Heart left ventricle (tissue), 16 donors: ENCODE measurements around the gene PARD3B. TPM values are rescaled to one million over a fixed set of nuclear protein-coding genes. Genes with fewer than 3 reads are reported as not detected.

Experiments
- ATAC-seq, 4 donors: fragments of 200-7000 bp; cut with Tn5 transposase; one replicate each; pipeline ENCODE4 v1.9.1; 2020 to 2022; ENCODE audit warnings: moderate library complexity in 4 of 4, mild to moderate bottlenecking in 3 of 4, moderate number of reproducible peaks in 1 of 4
- DNase-seq, 5 donors: peaks; one replicate each; pipeline ENCODE4 v3.0.0-alpha.2; 2020
- H3K27ac ChIP-seq, 12 donors: fragments of 200-600 bp; sonication (generic) in 4 of 12; one replicate each; pipeline versions ENCODE4 v1.5.0 to v1.8.0; 2016 to 2022; ENCODE audit warnings: mild to moderate bottlenecking in 2 of 12
- H3K27me3 ChIP-seq, 9 donors: fragments of 200-600 bp; sonication (generic) in 2 of 9; one replicate each; pipeline versions ENCODE4 v1.5.1 to v1.8.0; 2016 to 2022; ENCODE audit warnings: mild to moderate bottlenecking in 3 of 9
- H3K36me3 ChIP-seq, 9 donors: fragments of 200-600 bp; sonication (generic) in 2 of 9; one replicate each; pipeline versions ENCODE4 v1.5.0 to v1.8.0; 2018 to 2022; ENCODE audit warnings: mild to moderate bottlenecking in 2 of 9
- H3K4me1 ChIP-seq, 12 donors: fragments of 200-600 bp; sonication (generic) in 4 of 12; one replicate each; pipeline versions ENCODE4 v1.5.0 to v1.8.0; 2016 to 2022; ENCODE audit warnings: mild to moderate bottlenecking in 3 of 12
- H3K4me3 ChIP-seq, 12 donors: fragments of 200-600 bp; sonication (generic) in 4 of 12; one replicate each; pipeline versions ENCODE4 v1.5.0 to v1.8.0; 2017 to 2022; ENCODE audit warnings: mild to moderate bottlenecking in 9 of 12, moderate library complexity in 4 of 12
- H3K9me3 ChIP-seq, 12 donors: fragments of 200-600 bp; sonication (generic) in 4 of 12; one replicate each; pipeline versions ENCODE4 v1.5.0 to v1.8.0; 2016 to 2022; ENCODE audit warnings: mild to moderate bottlenecking in 1 of 12
- POLR2A ChIP-seq, 2 donors: fragments of 450-650 bp; IDR thresholded peaks; one replicate each; pipeline ENCODE4 v1.6.1; 2017; ENCODE audit warnings: antibody characterized with exemption in 2 of 2, mild to moderate bottlenecking in 2 of 2, moderate library complexity in 2 of 2
- WGBS, 4 donors: extraction: QIAGEN DNeasy Blood & Tissue Kit in 2 of 4; methylation state at CpG; one replicate each; pipeline versions ENCODE4 v1.1.5 to v1.1.7; 2013 to 2018; 5-methylcytosine and 5-hydroxymethylcytosine counted together
- intact Hi-C, 10 donors: fragments of 100-400 bp; cut with DNase I; formaldehyde crosslinking; loops; one replicate each; pipeline versions ENCODE4 v1.11.1 to v1.14.2; 2022
- polyA plus RNA-seq, 2 donors: library from polyadenylated mRNA; stranded (reverse); fragments of 200-250 nt; gene quantifications; one replicate each; pipeline ENCODE4 v1.2.3, GENCODE V29; 2013
- total RNA-seq, 9 donors: library from RNA; depleted of rRNA in 2 of 9; stranded (reverse); fragments of >200 nt in 2 of 9; fragmentation: NEBNext Ultra II Directional in 3 of 9; extraction: Animal tissue kit (Norgen Biotek cat#: 25700) in 3 of 9; gene quantifications; one replicate each; pipeline versions ENCODE4 v1.1.0 to v1.2.4, GENCODE V29; 2016 to 2023
- TF ChIP-seq, protein P1 (sequence below), 12 donors: fragments of 200-600 bp; sonication (generic) in 4 of 12; IDR thresholded peaks; one replicate each; pipeline versions ENCODE4 v1.5.0 to v1.8.0; 2018 to 2022; ENCODE audit warnings: antibody characterized with exemption in 12 of 12, mild to moderate bottlenecking in 5 of 12
- donor health status: ischemic (EF 13 %, LVEDD 7.1; RV severe dilation, severe dysfunction).
- donor health status: healthy with polysubstance abuse.
- donor health status: DM: no; HTN: yes; CAD: no.
- donor health status: DM: no; HTN: no; CAD: no.
- donor health status: ischemic (EF 25% LVEDD 6.9; RV normal size, moderate dysfunction).
- donor health status: ischemic (EF 25% LVEDD 5.7; RV mildly dilated, moderate dysfunction).
- donor health status: healthy.
- donor health status: DM: yes; HTN: yes; CAD: no.
- donor health status: ischemic (EF 35%, LVEDD 5.7; RV mildly dilated, moderate dysfunction).
- donor health status: nonischemic (EF 11% LVEDD 7.7; RV severe dilation, severe dysfunction).
- donor health status: DM: yes; HTN: yes; CAD: no.
- donor health status: PGD.
- donor health status: ischemic (EF 29% LVEDD 5.4; RV normal size, mild dysfunction).
- donor health status: nonischemic (EF 23%, LVEDD 6.1; RV moderate dilation, normal function).

Gene PARD3B
- total and polyA plus RNA-seq, 11 donors = 0.71 to 15.1 (median 6.2) TPM

DNA sequence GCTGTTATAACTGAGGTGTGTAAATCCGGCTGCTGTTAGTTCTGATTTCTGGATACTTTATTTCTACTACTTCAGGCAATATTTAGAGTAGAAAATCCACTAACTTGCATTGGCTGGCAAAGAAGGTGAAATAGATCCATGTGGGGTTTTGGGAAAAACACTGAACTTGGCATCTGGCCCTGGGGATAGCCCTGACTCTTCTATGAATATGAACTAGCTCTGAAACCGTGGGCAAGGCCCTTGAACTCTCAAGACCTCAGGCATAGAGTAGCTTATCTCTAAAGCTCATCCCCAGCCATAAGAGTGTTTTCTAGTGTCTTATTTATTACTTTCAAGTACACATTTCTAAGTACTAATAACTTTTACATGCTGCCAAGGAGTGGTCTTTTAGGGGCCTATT is 25.8 kb downstream of the PARD3B start:
- TF ChIP-seq, protein P1, sequence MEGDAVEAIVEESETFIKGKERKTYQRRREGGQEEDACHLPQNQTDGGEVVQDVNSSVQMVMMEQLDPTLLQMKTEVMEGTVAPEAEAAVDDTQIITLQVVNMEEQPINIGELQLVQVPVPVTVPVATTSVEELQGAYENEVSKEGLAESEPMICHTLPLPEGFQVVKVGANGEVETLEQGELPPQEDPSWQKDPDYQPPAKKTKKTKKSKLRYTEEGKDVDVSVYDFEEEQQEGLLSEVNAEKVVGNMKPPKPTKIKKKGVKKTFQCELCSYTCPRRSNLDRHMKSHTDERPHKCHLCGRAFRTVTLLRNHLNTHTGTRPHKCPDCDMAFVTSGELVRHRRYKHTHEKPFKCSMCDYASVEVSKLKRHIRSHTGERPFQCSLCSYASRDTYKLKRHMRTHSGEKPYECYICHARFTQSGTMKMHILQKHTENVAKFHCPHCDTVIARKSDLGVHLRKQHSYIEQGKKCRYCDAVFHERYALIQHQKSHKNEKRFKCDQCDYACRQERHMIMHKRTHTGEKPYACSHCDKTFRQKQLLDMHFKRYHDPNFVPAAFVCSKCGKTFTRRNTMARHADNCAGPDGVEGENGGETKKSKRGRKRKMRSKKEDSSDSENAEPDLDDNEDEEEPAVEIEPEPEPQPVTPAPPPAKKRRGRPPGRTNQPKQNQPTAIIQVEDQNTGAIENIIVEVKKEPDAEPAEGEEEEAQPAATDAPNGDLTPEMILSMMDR (IDR thresholded peaks at IDR 0.05) = no peak
- no peak for TF ChIP-seq POLR2A (IDR thresholded peaks at IDR 0.05)
- Histone ChIP-seq H3K4me3 (no peak overlapping the region), H3K36me3 (no peaks in the 10 kb centered on the region), H3K27me3 (no peaks in the 10 kb centered on the region), H3K27ac (no peak overlapping the region), H3K9me3 (no peaks in the 10 kb centered on the region), H3K4me1 (peaks cover 0 to 7% (median 0%) of the 10 kb centered on the region in 12 donors)
- WGBS, 4 donors = 71 to 82% (median 78%) methylated on average over 2 of the region's 2 CpGs
- ATAC-seq (no peak), DNase-seq (no peak)
- intact Hi-C loops = no loop called here

DNA sequence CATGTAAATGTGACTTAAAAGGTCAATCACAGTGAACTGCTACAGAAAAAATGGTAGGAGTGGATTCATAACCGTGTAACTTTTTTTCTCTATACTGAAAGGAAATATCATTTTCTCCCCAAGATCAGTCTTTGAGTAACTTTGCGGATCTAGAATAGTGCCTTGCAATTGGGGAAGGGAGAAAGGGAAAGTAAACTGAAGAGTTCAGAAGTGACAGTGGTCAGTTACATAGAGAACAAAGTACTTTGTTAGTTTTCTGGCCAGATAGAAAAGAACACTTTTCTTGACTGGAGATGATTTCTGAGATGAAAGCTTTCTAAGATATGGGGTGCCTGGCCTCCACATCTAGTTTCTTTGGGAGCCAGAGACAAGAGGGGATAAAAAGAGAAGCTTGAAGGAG is 26.6 kb downstream of the PARD3B start:
- Histone ChIP-seq H3K27ac (no peak overlapping the region), H3K9me3 (no peaks in the 10 kb centered on the region), H3K27me3 (no peaks in the 10 kb centered on the region), H3K4me3 (no peak overlapping the region), H3K4me1 (peaks cover 0 to 11% (median 0%) of the 10 kb centered on the region in 12 donors), H3K36me3 (no peaks in the 10 kb centered on the region)
- intact Hi-C loops = no loop called here
- WGBS, 4 donors = 87 to 93% (median 89%) methylated on average over 2 of the region's 2 CpGs
- TF ChIP-seq, protein P1 (IDR thresholded peaks at IDR 0.05) = no peak
- TF ChIP-seq POLR2A (IDR thresholded peaks at IDR 0.05) = no peak
- no peak for DNase-seq
- no peak for ATAC-seq

DNA sequence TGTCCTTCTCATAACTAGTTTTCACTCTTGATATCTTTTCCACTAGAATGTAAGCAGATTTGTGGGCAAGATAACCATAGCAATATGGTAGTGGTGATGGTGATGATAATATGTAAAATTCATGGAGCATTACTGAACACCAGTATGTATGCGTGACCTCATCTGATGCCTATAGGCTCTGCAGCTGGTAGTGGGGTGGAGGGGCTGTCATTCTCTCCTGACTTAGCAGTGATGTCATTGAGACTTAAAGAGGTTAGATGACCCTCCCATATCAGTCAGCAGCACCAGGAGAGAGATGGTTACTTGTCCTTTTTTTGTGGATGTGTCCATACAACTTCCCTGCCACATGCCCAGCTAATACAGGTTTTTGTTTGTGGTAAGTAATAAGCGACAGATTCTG is 27.9 kb downstream of the PARD3B start:
- ATAC-seq (no peak), DNase-seq (no peak)
- Histone ChIP-seq H3K4me1 (peaks cover 0 to 11% (median 0%) of the 10 kb centered on the region in 12 donors), H3K27ac (no peak overlapping the region), H3K36me3 (no peaks in the 10 kb centered on the region), H3K9me3 (no peaks in the 10 kb centered on the region), H3K4me3 (no peak overlapping the region), H3K27me3 (no peaks in the 10 kb centered on the region)
- 91 to 100% (median 99%) methylated on average over 2 of the region's 2 CpGs for WGBS, 4 donors
- intact Hi-C loops = no loop called here
- TF ChIP-seq, protein P1 (IDR thresholded peaks at IDR 0.05) = no peak
- no peak for TF ChIP-seq POLR2A (IDR thresholded peaks at IDR 0.05)

DNA sequence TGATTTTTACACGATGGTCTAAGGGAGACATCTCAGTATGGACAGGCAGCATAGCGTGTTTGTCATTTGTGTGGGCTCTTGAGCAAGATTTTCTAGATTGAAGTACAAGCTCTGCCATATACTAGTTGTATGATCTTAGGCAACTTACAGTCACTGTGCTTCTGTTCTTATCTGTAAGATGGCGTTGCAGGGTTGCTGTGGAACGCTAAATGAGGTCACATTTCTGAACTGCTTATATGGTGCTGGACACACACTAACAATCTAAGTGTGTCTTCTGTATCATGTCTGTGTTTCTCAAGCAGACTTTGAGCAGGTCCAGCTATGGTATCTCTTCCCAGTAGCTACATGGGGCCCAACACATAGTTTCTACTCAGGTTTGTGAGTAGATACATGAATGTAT is 29.2 kb downstream of the PARD3B start:
- H3K4me1 ChIP-seq = peaks cover 0 to 11% (median 0%) of the 10 kb centered on the region in 12 donors
- ATAC-seq = no peak
- no peak for DNase-seq
- intact Hi-C loops = no loop called here
- no peak for TF ChIP-seq POLR2A (IDR thresholded peaks at IDR 0.05)
- TF ChIP-seq, protein P1 (IDR thresholded peaks at IDR 0.05) = no peak
- no peak overlapping the region for H3K27ac ChIP-seq
- no peaks in the 10 kb centered on the region for H3K36me3 ChIP-seq
- WGBS, 4 donors = 73 to 78% (median 76%) methylated on average over 4 of the region's 4 CpGs
- no peaks in the 10 kb centered on the region for H3K27me3 ChIP-seq
- no peak overlapping the region for H3K4me3 ChIP-seq
- H3K9me3 ChIP-seq = no peaks in the 10 kb centered on the region
